Heart left ventricle (tissue), 16 donors: ENCODE measurements around the gene DNM1L. TPM values are rescaled to one million over a fixed set of nuclear protein-coding genes. Genes with fewer than 3 reads are reported as not detected.
A peak's percentile ranks its signal among the peaks of the same experiment; 100 is the strongest.

Experiments used
- ATAC-seq, 4 donors: fragments of 200-7000 bp; cut with Tn5 transposase; one replicate each; pipeline ENCODE4 v1.9.1; 2020 to 2022; ENCODE audit warnings: moderate library complexity in 4 of 4, mild to moderate bottlenecking in 3 of 4, moderate number of reproducible peaks in 1 of 4
- DNase-seq, 5 donors: peaks; one replicate each; pipeline ENCODE4 v3.0.0-alpha.2; 2020
- H3K27ac ChIP-seq, 12 donors: fragments of 200-600 bp; sonication (generic) in 4 of 12; one replicate each; pipeline versions ENCODE4 v1.5.0 to v1.8.0; 2016 to 2022; ENCODE audit warnings: mild to moderate bottlenecking in 2 of 12
- H3K27me3 ChIP-seq, 9 donors: fragments of 200-600 bp; sonication (generic) in 2 of 9; one replicate each; pipeline versions ENCODE4 v1.5.1 to v1.8.0; 2016 to 2022; ENCODE audit warnings: mild to moderate bottlenecking in 3 of 9
- H3K36me3 ChIP-seq, 9 donors: fragments of 200-600 bp; sonication (generic) in 2 of 9; one replicate each; pipeline versions ENCODE4 v1.5.0 to v1.8.0; 2018 to 2022; ENCODE audit warnings: mild to moderate bottlenecking in 2 of 9
- H3K4me1 ChIP-seq, 12 donors: fragments of 200-600 bp; sonication (generic) in 4 of 12; one replicate each; pipeline versions ENCODE4 v1.5.0 to v1.8.0; 2016 to 2022; ENCODE audit warnings: mild to moderate bottlenecking in 3 of 12
- H3K4me3 ChIP-seq, 12 donors: fragments of 200-600 bp; sonication (generic) in 4 of 12; one replicate each; pipeline versions ENCODE4 v1.5.0 to v1.8.0; 2017 to 2022; ENCODE audit warnings: mild to moderate bottlenecking in 9 of 12, moderate library complexity in 4 of 12
- H3K9me3 ChIP-seq, 12 donors: fragments of 200-600 bp; sonication (generic) in 4 of 12; one replicate each; pipeline versions ENCODE4 v1.5.0 to v1.8.0; 2016 to 2022; ENCODE audit warnings: mild to moderate bottlenecking in 1 of 12
- POLR2A ChIP-seq, 2 donors: fragments of 450-650 bp; IDR thresholded peaks; one replicate each; pipeline ENCODE4 v1.6.1; 2017; ENCODE audit warnings: antibody characterized with exemption in 2 of 2, mild to moderate bottlenecking in 2 of 2, moderate library complexity in 2 of 2
- WGBS, 4 donors: extraction: QIAGEN DNeasy Blood & Tissue Kit in 2 of 4; methylation state at CpG; one replicate each; pipeline versions ENCODE4 v1.1.5 to v1.1.7; 2013 to 2018; 5-methylcytosine and 5-hydroxymethylcytosine counted together
- intact Hi-C, 10 donors: fragments of 100-400 bp; cut with DNase I; formaldehyde crosslinking; loops; one replicate each; pipeline versions ENCODE4 v1.11.1 to v1.14.2; 2022
- polyA plus RNA-seq, 2 donors: library from polyadenylated mRNA; stranded (reverse); fragments of 200-250 nt; gene quantifications; one replicate each; pipeline ENCODE4 v1.2.3, GENCODE V29; 2013
- total RNA-seq, 9 donors: library from RNA; depleted of rRNA in 2 of 9; stranded (reverse); fragments of >200 nt in 2 of 9; fragmentation: NEBNext Ultra II Directional in 3 of 9; extraction: Animal tissue kit (Norgen Biotek cat#: 25700) in 3 of 9; gene quantifications; one replicate each; pipeline versions ENCODE4 v1.1.0 to v1.2.4, GENCODE V29; 2016 to 2023
- TF ChIP-seq, protein P1 (sequence below), 12 donors: fragments of 200-600 bp; sonication (generic) in 4 of 12; IDR thresholded peaks; one replicate each; pipeline versions ENCODE4 v1.5.0 to v1.8.0; 2018 to 2022; ENCODE audit warnings: antibody characterized with exemption in 12 of 12, mild to moderate bottlenecking in 5 of 12
- donor health status: ischemic (EF 13 %, LVEDD 7.1; RV severe dilation, severe dysfunction).
- donor health status: healthy with polysubstance abuse.
- donor health status: DM: no; HTN: yes; CAD: no.
- donor health status: DM: no; HTN: no; CAD: no.
- donor health status: ischemic (EF 25% LVEDD 6.9; RV normal size, moderate dysfunction).
- donor health status: ischemic (EF 25% LVEDD 5.7; RV mildly dilated, moderate dysfunction).
- donor health status: healthy.
- donor health status: DM: yes; HTN: yes; CAD: no.
- donor health status: ischemic (EF 35%, LVEDD 5.7; RV mildly dilated, moderate dysfunction).
- donor health status: nonischemic (EF 11% LVEDD 7.7; RV severe dilation, severe dysfunction).
- donor health status: DM: yes; HTN: yes; CAD: no.
- donor health status: PGD.
- donor health status: ischemic (EF 29% LVEDD 5.4; RV normal size, mild dysfunction).
- donor health status: nonischemic (EF 23%, LVEDD 6.1; RV moderate dilation, normal function).

DNM1L gene
- total and polyA plus RNA-seq, 11 donors = 37.8 to 71.1 (median 55.0) TPM

DNA sequence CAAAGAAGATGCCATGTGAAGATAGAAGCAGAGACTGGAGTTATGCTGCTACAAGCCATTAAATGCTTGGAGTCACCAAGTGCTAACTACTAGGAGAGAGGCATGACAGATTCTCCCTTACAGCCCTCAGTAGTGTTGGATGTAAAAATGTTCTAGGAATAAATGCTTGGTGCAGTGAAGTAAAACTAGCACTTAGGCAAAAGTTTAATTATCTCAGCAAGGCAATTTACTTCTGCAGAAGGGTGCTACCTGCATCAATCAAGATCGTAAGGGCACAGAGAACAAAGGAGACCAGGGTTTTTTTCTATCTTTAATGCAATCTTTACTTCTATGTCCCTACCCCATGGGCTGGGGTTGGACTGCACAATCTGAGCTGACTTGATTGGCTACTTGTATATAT is 9.5 kb upstream of the DNM1L start:
- intact Hi-C loops = loop anchor here in 1 of 10 donors (2.0 kb wide), 1 partner anchor 301 kb away; no protein-coding TSS in a partner anchor
- H3K27ac ChIP-seq = no peak overlapping the region
- ATAC-seq (no peak), DNase-seq (no peak)
- H3K27me3 ChIP-seq = no peaks in the 10 kb centered on the region
- H3K9me3 ChIP-seq = peaks cover 0 to 8% (median 0%) of the 10 kb centered on the region in 12 donors
- TF ChIP-seq POLR2A (IDR thresholded peaks at IDR 0.05) = no peak
- TF ChIP-seq, protein P1, sequence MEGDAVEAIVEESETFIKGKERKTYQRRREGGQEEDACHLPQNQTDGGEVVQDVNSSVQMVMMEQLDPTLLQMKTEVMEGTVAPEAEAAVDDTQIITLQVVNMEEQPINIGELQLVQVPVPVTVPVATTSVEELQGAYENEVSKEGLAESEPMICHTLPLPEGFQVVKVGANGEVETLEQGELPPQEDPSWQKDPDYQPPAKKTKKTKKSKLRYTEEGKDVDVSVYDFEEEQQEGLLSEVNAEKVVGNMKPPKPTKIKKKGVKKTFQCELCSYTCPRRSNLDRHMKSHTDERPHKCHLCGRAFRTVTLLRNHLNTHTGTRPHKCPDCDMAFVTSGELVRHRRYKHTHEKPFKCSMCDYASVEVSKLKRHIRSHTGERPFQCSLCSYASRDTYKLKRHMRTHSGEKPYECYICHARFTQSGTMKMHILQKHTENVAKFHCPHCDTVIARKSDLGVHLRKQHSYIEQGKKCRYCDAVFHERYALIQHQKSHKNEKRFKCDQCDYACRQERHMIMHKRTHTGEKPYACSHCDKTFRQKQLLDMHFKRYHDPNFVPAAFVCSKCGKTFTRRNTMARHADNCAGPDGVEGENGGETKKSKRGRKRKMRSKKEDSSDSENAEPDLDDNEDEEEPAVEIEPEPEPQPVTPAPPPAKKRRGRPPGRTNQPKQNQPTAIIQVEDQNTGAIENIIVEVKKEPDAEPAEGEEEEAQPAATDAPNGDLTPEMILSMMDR (IDR thresholded peaks at IDR 0.05) = no peak
- no peaks in the 10 kb centered on the region for H3K36me3 ChIP-seq
- WGBS, 4 donors = 93 to 98% (median 96%) methylated on average over 1 of the region's 1 CpG
- H3K4me1 ChIP-seq = peaks cover 0 to 10% (median 0%) of the 10 kb centered on the region in 12 donors
- H3K4me3 ChIP-seq = no peak overlapping the region

DNA sequence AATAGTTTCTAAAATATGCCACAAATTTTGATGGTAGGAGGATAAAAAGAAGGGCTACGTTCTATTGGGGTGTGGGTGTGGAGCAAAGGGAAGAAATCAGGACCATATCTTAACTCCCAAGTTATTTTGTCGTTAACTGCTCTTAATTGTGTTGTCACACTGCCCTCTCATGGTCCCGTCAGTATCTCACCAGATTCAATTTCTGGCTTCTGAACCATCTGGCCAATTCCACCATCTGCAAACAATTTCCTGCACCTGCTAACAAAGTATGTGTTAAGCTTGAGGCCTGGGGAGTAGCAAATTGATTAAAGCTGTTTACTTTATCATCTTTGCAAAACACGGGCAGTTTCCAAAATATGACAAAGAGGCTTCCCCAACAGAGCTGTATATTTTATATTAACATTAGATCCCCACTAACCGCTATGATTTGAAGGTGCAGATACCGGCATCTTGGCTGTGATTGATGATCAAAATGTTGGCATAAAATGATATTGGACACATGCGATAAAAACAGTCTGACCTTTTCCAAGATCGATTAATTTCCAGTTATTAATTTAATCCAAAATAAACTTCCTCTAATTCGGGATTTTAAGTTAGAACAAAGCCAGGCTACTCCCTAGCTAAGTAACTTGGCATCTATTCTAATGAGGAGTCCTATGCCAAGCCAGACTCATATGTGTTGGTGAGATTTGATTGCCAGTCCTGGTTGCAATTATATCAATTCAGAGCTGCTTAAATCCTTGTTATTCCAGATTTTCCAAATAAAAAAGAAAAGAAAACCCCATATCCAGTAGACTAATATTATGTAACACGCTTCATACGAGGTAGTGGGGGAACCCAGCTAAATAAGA is 6.9 kb upstream of the DNM1L start:
- Histone ChIP-seq H3K36me3 (no peaks in the 10 kb centered on the region), H3K27ac (no peak overlapping the region), H3K4me1 (peaks cover 0 to 10% (median 0%) of the 10 kb centered on the region in 12 donors), H3K27me3 (no peaks in the 10 kb centered on the region), H3K9me3 (peaks cover 0 to 8% (median 0%) of the 10 kb centered on the region in 12 donors), H3K4me3 (no peak overlapping the region)
- intact Hi-C loops = loop anchor here in 9 of 10 donors (1.0 to 10.0 kb wide), 8 partner anchors 215 to 1017 kb away; partner anchors contain the start of genes ETFBKMT (in 5 of the 9) and BICD1 (in 1 of the 9)
- ATAC-seq (peak; percentile 50 to 91 (median 84)), DNase-seq (peak in 2 of 5 donors; percentile 53 to 55)
- TF ChIP-seq POLR2A (IDR thresholded peaks at IDR 0.05) = no peak
- TF ChIP-seq, protein P1 (IDR thresholded peaks at IDR 0.05) = peak; percentile 34 to 79 (median 61)
- WGBS, 4 donors = 43 to 49% (median 47%) methylated on average over 11 of the region's 11 CpGs

DNA sequence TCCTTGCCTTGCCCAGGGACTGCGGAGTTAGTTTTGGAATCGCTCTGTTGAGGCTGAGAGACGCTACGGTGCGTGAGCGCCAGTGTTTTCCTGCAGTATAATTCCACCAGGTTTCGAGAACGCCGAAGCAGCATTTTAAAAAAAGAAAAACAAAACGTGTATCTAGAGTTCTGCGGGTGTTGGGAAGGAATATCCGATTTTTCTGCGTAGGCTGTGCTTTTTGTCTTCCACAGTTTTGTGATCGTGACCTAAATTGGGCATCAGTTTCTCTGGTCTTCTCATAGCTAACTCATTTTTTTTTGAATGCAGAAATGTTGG is 778 bp downstream of the DNM1L start:
- 0 to 1% (median 1%) methylated on average over 14 of the region's 14 CpGs for WGBS, 4 donors
- H3K27me3 ChIP-seq = no peaks in the 10 kb centered on the region
- peak overlapping the region; percentile 67 to 100 (median 83) for H3K4me3 ChIP-seq
- intact Hi-C loops = loop anchor here in 5 of 10 donors (10.0 kb wide), 1 partner anchor 1025 kb away; the partner anchor contains the start of gene ETFBKMT (in 5 of the 5)
- H3K36me3 ChIP-seq = peaks cover 0 to 11% (median 0%) of the 10 kb centered on the region in 9 donors
- TF ChIP-seq, protein P1 (IDR thresholded peaks at IDR 0.05) = no peak
- no peak for TF ChIP-seq POLR2A (IDR thresholded peaks at IDR 0.05)
- peak overlapping the region; percentile 63 to 97 (median 93) for H3K27ac ChIP-seq
- H3K4me1 ChIP-seq = peaks cover 0 to 24% (median 10%) of the 10 kb centered on the region in 12 donors
- H3K9me3 ChIP-seq = no peaks in the 10 kb centered on the region
- DNase-seq (no peak), ATAC-seq (no peak)

DNA sequence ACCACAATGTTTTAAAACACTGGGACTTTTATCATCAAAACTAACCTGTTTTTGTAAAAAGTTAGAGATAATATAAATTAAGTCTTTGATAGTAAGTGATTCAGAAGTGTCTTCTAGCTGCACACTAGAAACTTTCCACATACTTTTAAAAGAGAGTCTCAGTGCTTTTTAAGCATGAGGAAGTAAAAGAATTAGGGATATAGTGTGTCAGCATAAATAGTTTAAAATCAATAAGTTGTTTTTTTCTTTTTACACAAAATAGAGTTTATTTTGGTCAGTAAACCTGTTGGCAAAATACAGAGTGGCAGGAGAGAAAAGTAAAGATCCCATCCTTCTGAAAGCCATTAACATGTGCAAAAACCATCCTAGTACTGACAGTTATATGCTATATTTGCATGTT is 1.7 kb downstream of the DNM1L start:
- Histone ChIP-seq H3K9me3 (no peaks in the 10 kb centered on the region), H3K4me1 (peaks cover 0 to 24% (median 10%) of the 10 kb centered on the region in 12 donors), H3K36me3 (peaks cover 0 to 11% (median 0%) of the 10 kb centered on the region in 9 donors), H3K27me3 (no peaks in the 10 kb centered on the region), H3K27ac (peak overlapping the region in 6 of 12 donors; percentile 90 to 97 (median 95)), H3K4me3 (peak overlapping the region in 7 of 12 donors; percentile 67 to 100 (median 81))
- TF ChIP-seq POLR2A (IDR thresholded peaks at IDR 0.05) = no peak
- TF ChIP-seq, protein P1 (IDR thresholded peaks at IDR 0.05) = no peak
- intact Hi-C loops = no loop called here
- DNase-seq (no peak), ATAC-seq (no peak)
